HG02973 (cell line): ENCODE data around the gene BRI3BP.
"Not testable (repeated sequence)": the region's sequence is repeated elsewhere in the genome, so short reads cannot be mapped to it uniquely, and the experiment has no call there.

ENCODE experiments used
- ATAC-seq: cut with Tn5 transposase; IDR thresholded peaks from one replicate; pipeline ENCODE4 v1.9.1; 2021; ENCODE audit warnings: moderate library complexity; ENCODE audit not compliant: unreplicated experiment

Gene BRI3BP

GRCh38 chr12:125021096-125021495 is 27.7 kb downstream of the BRI3BP start:
- ATAC-seq: no peak

- ATAC-seq: no peak
These were observed 28.3 kb downstream of the BRI3BP start for GRCh38 chr12:125021771-125022170.

DNA sequence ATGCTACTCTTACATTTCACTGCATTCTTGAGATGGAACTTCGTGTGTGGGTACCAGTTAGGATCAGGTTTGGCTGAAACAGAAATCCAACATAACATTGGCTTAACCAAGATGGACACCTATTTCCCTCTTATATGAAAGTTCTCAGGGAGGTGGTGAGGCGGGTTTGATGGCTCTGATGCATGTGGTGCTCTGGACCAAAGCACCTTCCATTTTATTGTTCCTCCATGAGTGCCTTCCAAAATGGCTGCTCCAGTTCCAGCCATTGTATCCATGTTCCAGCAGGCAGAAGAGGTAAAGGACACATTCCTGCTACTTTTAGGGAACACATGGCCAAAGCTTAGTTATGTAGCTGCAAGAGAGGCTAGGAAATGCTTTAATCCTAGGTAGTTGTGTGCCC is 29.6 kb downstream of the BRI3BP start:
- ATAC-seq: no peak

GRCh38 chr12:125024949-125025563 is 31.6 kb downstream of the BRI3BP start:
- no peak for ATAC-seq

DNA sequence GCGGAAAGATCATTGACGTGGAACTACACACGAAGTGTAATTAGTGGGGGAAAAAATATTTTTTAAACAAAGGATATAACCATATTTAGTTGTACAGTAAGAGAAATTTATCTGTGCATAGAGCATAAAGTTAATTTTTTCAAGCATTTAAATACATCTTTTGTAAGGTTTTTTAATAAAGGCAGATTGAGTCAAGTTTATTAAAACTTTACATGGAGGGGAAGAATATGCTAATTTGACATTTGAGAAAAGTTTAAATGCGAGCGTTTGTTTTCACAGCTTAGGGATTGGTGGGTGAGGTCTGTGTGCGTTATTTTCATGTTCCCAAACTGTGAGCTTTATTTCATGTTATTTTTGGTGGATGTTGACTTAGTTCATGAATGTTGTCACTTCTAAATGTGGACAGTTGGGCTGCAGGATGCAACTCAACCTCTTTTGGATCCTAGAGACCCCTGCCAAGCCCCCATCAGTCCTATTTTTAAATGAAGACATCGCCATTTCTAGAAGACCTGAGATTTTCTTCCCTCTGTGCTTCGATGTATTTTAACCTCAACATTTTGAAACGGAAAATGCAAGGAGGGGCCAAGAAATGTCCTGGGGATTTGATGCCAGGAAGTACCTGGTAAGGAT is 32.3 kb downstream of the BRI3BP start:
- ATAC-seq: no peak

GRCh38 chr12:125028106-125028505 is 34.7 kb downstream of the BRI3BP start:
- no peak for ATAC-seq

GRCh38 chr12:125029761-125030358 is 36.4 kb downstream of the BRI3BP start:
- ATAC-seq: no peak

DNA sequence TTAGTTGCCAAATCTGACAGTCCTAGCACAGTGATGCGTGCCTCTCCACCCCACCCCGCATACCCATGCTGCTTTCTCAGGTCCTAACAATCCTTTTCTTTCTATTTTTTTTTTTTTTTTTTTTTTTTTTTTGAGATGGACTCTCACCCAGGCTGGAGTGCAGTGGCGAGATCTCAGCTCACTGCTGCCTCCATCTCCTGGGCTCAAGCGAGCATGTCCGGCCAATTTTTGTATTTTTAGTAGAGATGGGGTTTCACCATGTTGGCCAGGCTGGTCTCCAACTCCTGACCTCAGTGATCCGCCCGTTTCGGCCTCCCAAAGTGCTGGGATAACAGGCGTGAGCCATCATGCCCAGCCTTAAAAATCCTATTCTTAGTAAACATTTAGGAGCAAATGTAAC is 38.0 kb downstream of the BRI3BP start:
- not testable (repeated sequence) for ATAC-seq

DNA sequence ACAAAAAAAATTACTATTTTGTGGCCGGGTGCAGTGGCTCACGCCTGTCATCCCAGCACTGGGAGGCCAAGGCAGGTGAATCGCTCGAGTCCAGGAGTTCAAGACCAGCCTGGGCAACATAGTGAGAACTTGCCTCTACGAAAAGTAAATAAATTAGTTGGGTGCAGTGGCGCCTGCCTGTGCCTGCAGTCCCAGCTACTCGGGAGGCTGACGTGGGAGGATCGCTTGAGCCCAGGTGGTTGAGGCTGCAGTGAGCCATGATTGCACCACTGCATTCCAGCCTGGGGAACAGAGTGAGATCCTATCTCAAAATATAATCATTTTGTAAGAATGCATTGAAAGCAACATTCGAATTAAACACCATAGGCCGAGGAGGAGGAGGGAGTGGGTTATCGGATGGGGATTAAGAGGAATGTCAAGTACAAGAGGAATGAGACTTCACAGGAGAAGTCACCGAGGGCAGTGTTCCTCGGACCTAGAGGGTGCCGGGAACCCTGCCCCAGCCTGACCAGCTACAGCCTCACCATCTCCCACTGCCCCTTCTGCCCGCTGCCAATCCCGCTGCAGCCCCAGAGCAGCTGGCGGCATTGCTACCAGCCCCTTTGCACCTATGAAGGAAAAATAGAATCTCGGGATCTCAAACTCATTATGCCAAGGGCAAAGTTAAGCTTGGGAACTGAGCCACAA is 39.2 kb downstream of the BRI3BP start:
- ATAC-seq: no peak

GRCh38 chr12:125033288-125033687 is 39.8 kb downstream of the BRI3BP start:
- ATAC-seq: no peak

- ATAC-seq: no peak
These were observed 45.7 kb downstream of the BRI3BP start for GRCh38 chr12:125038976-125039625.

DNA sequence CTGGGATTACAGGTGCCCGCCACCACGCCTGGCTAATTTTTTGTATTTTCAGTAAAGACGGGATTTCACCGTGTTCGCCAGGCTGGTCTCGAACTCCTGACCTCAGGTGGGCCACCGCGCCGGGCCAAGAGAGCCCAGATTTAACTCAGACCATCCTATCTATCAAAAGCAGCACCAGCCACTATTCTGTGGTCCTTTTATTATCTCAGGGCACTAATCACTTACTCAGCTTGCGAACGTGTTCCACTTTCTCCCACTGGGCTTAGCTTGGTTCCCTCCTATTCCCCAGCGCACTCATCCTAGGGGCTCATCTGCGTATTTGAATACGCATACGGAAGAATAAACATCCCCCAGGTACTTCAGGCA is 55.6 kb downstream of the BRI3BP start:
- no peak for ATAC-seq

- ATAC-seq: no peak
These were observed 57.0 kb downstream of the BRI3BP start for GRCh38 chr12:125050446-125050845.

DNA sequence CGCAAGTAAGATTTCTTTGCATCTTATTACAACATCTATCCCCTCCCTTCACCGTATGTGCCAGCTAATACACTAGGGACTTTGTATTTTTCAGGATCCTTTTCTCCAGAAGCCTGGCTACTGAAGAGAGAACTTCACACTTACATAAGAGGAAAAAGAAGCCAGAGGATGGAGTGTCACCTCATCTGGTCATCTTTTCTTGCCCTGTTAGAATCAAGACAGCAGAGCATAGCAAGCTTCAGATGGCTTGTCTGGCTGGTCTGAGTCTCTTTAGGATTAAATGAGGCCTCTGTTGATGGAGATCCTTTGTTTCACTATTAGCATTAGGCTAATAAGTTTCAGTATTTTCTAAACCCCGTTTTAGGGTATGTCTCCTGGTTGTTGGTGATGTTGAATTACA is 57.4 kb downstream of the BRI3BP start:
- no peak for ATAC-seq

GRCh38 chr12:125053821-125054220 is 60.4 kb downstream of the BRI3BP start:
- no peak for ATAC-seq

DNA sequence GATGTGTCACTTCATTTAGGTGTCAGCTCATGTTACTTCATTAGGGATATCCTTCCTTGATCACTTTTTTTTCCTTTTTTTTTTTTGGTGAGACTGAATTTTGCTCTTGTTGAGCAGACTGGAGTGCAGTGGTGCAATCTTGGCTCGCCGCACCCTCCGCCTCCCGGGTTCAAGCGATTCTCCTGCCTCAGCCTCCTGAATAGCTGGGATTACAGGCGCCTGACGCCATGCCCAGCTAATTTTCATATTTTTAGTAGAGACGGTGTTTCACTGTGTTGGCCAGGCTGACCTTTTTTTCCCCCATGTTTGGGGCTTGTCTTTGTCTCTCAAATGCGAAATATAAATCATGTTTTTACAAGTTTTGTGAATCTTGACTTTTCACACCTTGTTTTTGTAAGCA is 62.1 kb downstream of the BRI3BP start:
- no peak for ATAC-seq

DNA sequence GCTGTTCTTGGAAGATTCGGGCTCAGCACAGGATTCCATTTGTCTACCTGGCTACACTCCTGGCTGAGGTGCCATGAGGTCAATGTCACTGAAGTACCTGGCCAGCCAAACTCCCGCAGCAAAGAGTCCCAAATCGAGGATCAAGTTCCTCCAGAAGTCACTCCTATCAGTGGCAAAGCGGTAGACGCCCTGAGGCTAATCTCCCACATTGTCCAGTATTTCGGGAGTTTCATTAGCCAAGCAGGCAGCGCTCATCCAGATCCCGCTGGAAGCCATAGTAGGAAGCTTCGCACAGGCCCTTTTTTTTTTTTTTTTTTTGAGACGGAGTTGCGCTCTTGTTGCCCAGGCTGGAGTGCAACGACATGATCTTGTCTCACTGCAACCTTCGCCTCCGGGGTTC is 62.9 kb downstream of the BRI3BP start:
- ATAC-seq: no peak

- no peak for ATAC-seq
These were observed 64.3 kb downstream of the BRI3BP start for GRCh38 chr12:125057708-125058107.

- no peak for ATAC-seq
These were observed 67.8 kb downstream of the BRI3BP start for GRCh38 chr12:125061229-125061628.

DNA sequence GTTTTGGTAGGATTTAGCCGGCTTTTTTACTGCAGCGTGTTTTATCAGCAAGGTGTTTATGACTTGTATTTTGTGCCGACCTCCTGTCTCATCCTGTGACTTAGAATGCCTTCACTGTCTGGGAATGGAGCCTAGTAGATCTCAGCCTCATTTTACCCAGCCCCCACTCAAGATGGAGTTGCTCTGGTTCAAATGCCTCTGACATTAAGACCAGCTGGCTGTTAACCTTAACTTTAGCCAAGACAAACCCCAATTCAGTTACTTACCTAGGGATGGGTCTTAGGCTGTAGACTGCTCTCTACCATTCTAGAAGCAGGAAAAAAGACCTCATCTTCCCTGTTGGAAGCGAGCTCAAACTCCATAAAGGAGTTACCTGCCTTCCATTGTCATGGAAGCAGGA is 70.1 kb downstream of the BRI3BP start:
- not testable (repeated sequence) for ATAC-seq

DNA sequence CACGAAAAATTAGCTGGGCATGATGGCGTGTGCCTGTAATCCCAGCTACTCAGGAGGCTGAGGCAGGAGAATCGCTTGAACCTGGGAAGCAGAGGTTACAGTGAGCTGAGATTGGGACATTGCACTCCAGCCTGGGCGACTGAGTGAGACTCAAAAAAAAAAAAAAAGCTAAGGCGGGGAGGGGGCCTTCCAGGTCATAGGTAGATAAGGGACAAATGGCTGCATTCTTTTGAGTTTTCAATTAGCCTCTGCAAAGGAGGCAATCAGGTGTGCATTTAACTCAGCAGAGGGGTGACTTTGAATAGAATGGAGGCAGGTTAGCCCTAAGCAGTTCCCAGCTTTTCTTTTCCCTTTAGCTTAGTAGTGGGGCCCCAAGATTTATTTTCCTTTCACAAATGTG is 71.0 kb downstream of the BRI3BP start:
- ATAC-seq: no peak
